Measurements from ENCODE around the gene ABHD8.

Gene ABHD8, protein sequence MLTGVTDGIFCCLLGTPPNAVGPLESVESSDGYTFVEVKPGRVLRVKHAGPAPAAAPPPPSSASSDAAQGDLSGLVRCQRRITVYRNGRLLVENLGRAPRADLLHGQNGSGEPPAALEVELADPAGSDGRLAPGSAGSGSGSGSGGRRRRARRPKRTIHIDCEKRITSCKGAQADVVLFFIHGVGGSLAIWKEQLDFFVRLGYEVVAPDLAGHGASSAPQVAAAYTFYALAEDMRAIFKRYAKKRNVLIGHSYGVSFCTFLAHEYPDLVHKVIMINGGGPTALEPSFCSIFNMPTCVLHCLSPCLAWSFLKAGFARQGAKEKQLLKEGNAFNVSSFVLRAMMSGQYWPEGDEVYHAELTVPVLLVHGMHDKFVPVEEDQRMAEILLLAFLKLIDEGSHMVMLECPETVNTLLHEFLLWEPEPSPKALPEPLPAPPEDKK

DNA sequence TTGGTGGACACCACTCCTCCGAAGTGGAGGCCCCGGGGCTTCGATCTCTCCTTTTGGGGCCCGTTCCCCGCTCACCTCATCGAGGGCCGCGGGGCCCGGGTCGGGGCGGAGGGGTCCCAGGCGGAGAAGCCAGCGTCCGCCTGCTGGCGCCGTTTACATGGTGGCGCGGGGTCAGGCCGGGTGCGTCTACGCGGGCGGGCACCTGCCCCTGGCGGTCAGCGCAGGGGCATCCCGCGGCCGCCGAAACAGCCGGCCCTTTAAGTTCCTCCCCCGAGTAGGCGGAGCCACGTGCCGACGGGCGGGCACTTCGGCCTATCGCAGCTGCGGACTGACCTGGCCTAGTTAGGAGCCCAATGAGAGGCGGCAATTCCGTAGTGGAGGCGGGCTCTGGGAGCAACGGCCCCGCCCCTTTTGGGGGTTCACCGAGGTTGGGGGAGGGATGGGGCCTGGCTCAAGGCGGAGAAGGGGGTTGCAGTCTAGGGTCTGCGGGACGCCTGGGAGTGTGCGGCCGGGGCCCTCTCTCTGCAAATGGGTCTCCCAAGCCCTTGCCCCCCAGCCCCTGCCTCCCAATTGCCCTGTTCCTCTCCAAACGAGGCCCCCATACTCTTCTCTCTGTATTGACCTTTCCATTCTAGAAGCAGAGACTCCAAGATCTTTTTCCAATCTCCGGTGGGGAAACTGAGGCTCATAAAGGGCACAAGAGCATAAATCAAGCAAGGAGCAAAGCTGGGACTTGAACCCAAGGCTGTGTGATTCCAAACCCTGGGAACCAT, at the start of gene ABHD8:
Gene ABHD8 (minus strand): TSS at position 259 of the 773 bp plus-strand sequence. CDS start 1,809 bp downstream, outside the sequence.
- peak; percentile 84 to 87 for DNase-seq (ENCODE audit: low read depth in 2 of 2)

GRCh38 chr19:17352608-17353280, 49.5 kb upstream of the ABHD8 start:
- no peak for DNase-seq (ENCODE audit: low read depth in 2 of 2)

GRCh38 chr19:17351815-17352435, 48.7 kb upstream of the ABHD8 start:
- no peak for DNase-seq (ENCODE audit: low read depth in 2 of 2)

DNA sequence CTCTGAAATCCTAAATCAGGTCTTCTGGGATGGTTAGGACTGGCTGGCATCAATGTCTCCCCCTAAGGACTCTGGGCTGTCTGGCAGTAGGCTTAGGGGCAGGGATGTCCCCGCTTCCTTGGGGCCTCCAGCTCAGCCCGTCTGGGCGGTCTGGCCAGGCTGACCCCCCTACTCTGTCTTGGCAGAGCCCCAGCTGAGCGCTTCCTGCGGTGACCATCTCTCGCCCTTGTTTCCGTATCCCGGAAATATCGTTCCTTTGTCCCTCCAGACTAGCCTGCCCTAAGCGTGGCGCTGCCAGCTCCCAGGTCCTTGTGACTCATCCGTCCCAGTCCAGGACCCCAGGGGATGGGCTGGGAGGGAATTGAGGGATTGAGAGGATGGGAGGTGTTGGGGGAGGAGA, 45.5 kb upstream of the ABHD8 start:
- no peak for DNase-seq (ENCODE audit: low read depth in 2 of 2)

DNA sequence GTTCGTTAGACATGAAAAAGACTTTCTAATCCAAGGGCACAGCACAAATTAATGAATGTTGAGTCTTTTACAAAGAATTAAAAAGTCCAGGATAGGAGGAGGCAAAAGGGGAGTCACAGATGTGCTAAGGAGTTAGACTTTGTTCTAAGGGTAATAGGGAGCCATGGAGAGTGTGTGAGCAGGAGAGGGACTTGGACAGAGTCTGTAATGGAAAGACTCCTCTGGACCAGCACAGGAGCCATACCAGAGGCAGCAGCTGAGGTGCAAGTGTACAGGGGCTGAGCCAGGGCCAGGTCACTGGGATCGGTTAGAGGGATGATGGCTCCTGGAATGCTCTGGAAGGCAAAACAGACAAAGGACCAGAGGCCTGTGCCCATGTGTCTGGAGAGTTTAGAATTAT, 44.7 kb upstream of the ABHD8 start:
- no peak for DNase-seq (ENCODE audit: low read depth in 2 of 2)

GRCh38 chr19:17347361-17347760, 44.1 kb upstream of the ABHD8 start:
- DNase-seq (ENCODE audit: low read depth in 2 of 2) = no peak

DNA sequence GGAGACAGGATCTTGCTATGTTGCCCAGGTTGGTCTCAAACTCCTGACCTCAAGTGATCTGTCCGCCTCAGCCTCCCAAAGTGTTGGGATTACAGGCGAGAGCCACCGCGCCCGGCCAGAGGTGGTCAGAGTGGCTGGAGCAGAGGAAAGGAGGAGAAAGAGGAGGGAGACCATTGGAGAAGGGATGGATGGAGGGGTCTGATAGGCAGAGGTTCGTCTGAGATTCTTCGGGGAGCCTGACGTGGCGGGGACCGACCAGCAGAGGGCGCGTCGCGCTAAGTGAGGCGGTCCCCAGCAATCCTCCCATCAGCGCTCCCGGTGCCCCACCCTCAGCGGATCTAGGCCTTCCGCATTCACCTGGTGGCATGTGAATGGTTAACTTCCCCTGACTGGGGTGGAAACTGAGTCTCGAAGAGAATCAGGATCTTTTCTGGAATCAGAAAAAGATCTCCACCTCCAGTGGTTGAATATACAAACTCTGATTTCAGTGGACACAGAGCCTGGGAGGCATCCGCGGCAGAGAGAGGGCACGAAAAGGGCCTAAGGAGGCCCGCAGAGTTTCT, 43.0 kb upstream of the ABHD8 start:
- DNase-seq (ENCODE audit: low read depth in 2 of 2) = peak; percentile 16 to 20

GRCh38 chr19:17341845-17342244, 38.6 kb upstream of the ABHD8 start:
- no peak for DNase-seq (ENCODE audit: low read depth in 2 of 2)

- no peak for DNase-seq (ENCODE audit: low read depth in 2 of 2)
These were observed 38.2 kb upstream of the ABHD8 start for GRCh38 chr19:17341386-17341785.

GRCh38 chr19:17340871-17341357, 37.7 kb upstream of the ABHD8 start:
- no peak for DNase-seq (ENCODE audit: low read depth in 2 of 2)

DNA sequence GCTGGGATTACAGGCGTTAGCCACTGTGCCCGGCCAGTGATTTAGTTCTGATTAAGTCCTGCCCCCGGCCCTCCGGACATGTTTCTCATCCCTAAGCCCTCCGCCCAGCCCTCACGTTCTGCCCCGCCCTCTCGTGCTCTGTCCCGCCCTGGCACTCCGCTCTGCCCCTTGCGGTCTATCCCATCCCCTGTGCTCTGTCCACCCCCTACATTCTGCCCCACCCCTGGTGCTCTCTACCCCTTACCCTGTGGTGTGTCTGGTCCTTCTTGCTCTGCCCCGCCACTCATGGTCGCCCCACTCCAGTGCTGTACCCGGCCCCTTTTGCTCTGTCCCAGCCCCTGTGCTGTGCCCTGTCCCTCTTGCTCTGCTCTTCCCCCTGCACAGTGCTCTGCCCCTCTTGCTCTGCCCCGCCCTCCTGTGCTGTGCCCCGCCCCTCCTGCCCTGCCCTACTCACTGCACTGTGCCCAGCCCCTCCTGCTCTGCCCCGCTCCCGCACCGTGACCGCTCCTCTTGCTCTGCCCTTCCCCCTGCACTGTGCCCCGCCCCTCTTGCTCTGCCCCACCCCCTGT, 37.2 kb upstream of the ABHD8 start:
- no peak for DNase-seq (ENCODE audit: low read depth in 2 of 2)

DNA sequence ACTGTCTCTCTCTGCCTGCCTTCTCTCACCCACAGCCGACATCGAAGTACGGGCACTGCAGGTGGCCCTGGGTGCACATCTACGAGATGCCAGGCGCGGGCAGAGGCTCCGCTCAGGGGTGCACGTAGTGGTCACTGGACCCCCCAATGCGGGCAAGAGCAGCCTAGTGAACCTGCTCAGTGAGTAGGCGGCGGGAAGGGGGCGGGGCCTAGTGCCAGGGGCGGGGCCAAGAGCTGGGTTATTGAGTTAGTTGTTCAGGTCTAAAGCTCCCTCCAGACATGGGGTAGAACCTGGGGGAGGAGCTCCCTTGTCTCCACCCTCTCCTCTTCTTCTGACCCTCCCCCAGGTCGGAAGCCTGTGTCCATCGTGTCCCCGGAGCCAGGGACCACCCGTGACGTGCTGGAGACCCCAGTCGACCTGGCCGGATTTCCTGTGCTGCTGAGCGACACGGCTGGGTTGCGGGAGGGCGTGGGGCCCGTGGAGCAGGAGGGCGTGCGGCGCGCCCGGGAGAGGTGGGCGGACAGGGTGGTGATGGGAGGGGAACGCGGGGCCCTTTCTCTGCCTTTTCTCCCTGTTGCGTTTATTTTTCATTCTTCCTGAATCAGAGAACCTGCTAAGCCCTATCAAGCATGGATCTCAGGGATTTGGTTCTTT, 36.0 kb upstream of the ABHD8 start:
- DNase-seq (ENCODE audit: low read depth in 2 of 2) = no peak

DNA sequence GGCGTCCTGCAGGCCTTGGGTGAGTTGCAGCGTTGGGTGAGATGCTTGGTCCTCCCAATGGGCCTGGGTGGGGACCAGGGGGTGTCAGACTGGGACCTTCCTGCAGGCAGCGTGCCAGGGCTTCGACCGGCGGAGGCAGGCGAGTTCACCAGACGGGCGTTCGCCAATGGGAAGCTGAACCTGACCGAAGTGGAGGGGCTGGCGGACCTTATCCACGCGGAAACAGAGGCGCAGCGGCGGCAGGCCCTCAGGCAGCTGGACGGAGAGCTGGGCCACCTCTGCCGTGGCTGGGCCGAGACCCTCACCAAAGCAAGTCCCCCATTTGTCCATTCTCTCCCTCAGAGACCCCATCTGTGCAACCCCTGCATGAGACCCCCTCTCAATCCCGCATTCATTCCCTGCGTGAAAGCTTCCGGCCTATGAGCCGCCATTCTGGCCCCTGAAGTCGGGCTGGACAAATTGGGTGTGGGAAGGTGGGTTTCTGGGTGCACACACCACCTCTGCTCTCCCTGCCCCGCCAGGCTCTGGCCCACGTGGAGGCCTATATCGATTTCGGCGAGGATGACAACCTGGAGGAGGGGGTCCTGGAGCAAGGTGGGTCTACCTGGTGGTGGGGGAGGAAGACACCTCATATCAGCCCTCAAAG, 35.3 kb upstream of the ABHD8 start:
- no peak for DNase-seq (ENCODE audit: low read depth in 2 of 2)

- DNase-seq (ENCODE audit: low read depth in 2 of 2) = no peak
These were observed 34.6 kb upstream of the ABHD8 start for GRCh38 chr19:17337675-17338432.

DNA sequence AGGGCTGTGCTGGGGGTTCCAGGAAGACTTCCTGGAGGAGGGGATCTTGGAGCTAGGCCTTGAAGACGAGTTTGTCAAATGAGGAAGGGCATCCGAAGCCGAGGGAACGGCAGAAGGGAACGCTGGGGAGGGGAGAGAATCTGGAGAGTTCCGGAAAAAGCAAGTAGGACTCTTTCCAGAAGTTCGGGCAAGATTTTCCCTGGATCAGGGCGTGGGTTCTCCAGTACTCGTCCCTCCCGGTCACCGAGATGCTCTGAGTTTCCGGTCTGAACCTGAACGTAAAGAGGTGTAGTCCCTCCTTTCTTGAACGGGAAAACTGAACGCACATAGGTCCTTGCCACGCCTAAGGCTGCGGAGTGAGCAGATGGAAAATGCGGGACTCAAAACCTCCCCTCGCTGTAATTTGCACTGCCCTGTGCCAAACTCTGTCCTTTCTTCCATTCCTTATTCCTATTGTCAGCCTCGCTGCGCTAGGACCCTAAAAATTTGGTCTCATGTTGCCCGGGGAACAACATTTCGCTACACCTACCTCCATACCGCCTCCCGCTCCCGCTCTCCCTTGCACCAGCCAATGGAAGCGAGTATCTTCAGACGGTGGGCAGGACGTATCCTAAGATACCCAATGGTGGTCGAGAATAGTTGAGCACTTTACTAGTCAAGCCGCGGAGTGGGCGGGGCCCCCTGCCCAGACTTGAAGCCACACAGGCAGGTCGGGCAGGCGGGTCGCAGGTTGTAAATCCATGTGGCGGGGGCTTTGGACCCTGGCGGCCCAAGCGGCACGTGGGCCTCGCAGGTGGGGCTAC, 33.8 kb upstream of the ABHD8 start, which contains the start of gene GTPBP3:
Gene GTPBP3 (plus strand): TSS at position 682 of the 803 bp plus-strand sequence. CDS start 59 bp downstream, at position 741.
- peak; percentile 95 to 96 for DNase-seq (ENCODE audit: low read depth in 2 of 2)

DNA sequence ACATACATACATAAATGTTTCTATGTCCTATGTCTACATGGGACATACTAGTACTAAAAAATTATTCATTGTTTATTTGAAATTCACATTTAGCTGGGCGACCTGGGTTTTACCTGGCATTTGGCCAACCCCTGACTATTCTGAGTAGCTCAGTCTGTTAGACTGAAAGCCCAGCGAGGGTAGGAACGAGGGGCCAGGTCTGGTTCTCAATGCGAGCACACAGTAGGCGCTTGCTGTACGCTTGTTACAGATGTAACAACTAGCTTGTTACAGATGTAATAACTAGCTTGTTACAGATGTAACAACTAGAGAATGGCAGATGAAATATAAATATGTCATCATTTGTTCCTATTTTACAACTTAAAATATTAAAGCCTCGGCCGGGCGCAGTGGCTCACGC, 32.4 kb upstream of the ABHD8 start:
- no peak for DNase-seq (ENCODE audit: low read depth in 2 of 2)

DNA sequence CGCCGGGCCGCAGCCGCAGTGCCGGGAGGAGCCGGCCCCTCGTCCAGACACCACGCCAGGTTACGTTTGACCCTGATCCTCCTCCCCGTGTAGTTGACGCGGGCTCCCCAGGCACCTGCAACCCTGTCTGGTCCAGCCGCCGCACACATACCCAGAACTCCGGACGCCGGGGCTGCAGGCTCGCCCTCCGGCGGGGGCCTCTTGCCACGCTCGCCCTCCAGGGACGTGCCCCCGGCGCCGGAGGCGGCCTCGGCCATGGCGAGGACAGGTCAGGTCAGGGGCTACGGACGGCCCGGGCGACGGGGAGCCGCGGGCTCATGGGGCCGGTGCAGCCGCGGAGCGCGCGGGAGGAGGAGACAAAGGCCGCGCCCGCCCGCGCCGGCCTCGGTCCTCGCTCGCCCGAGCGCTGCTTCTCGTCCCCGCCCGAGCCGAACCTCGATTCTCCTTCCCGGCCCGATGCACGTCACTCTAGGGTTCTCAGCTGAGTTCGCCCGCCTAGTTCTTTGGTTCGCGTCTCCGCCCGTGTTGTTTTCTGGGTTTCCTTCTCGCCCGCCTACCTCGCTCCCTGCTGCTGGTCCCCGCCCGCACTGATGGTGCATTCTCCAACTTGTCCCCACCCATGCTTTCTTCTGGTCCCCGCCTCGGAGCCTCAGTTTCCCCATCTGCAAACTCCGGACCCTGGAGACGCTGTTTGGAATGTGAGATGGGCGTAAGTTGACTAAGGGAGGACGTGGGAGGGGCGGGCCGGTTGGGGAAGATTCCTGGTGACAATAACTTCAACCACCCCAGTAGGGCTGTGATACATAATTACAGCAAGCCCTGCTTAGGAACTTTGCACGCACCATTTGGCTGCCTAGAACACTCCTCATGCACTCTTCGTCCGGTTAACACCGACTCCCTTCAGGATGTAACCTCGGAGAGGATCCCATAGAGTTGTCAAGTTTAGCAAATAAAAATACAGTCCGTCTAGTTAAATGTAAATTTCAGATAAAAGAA, 31.5 kb upstream of the ABHD8 start, which contains the start of gene ANO8:
Gene ANO8 (minus strand): TSS at position 442 of the 996 bp plus-strand sequence. CDS start 185 bp downstream, at position 257.
- DNase-seq (ENCODE audit: low read depth in 2 of 2) = peak; percentile 98
